RWPE2 (cell line): ENCODE measurements around the gene HSD17B1.
"Not testable (repeated sequence)": the region's sequence is repeated elsewhere in the genome, so short reads cannot be mapped to it uniquely, and the experiment has no call there.

ENCODE experiments used
- ATAC-seq: fragments of 200-7000 bp; cut with Tn5 transposase; 3 replicates; pipeline ENCODE4 v1.9.1; 2021; ENCODE audit warnings: low read depth
- DNase-seq: peaks from one replicate; pipeline ENCODE4 v3.0.0-alpha.2; 2020; ENCODE audit warnings: low spot score
- H3K27ac ChIP-seq: fragments of 450-650 bp; 2 replicates; pipeline ENCODE4 v1.5.1; 2017; ENCODE audit warnings: mild to moderate bottlenecking; ENCODE audit not compliant: poor library complexity, severe bottlenecking
- H3K27me3 ChIP-seq: fragments of 250-450 bp; sonication (Bioruptor Pico); 2 replicates; pipeline ENCODE4 v1.5.1; 2021; ENCODE audit warnings: mild to moderate bottlenecking, moderate library complexity; ENCODE audit not compliant: insufficient read depth, poor library complexity, severe bottlenecking
- H3K36me3 ChIP-seq: fragments of 250-450 bp; sonication (Bioruptor Pico); 2 replicates; pipeline ENCODE4 v1.5.1; 2020; ENCODE audit warnings: low read depth, mild to moderate bottlenecking, moderate library complexity
- H3K4me1 ChIP-seq: fragments of 250-450 bp; sonication (Bioruptor Pico); 2 replicates; pipeline ENCODE4 v1.5.1; 2021; ENCODE audit warnings: mild to moderate bottlenecking, moderate library complexity; ENCODE audit not compliant: insufficient read depth, poor library complexity, severe bottlenecking
- H3K4me3 ChIP-seq: fragments of 250-450 bp; sonication (Bioruptor Pico); 2 replicates; pipeline ENCODE4 v1.5.1; 2021; ENCODE audit warnings: mild to moderate bottlenecking, moderate library complexity; ENCODE audit not compliant: severe bottlenecking
- H3K9me3 ChIP-seq: fragments of 250-450 bp; sonication (Bioruptor Pico); 2 replicates; pipeline ENCODE4 v1.5.1; 2021; ENCODE audit warnings: mild to moderate bottlenecking, moderate library complexity; ENCODE audit not compliant: severe bottlenecking
- TF ChIP-seq, protein P1 (sequence below): fragments of 450-650 bp; IDR thresholded peaks from one replicate; pipeline ENCODE4 v1.5.1; 2017; ENCODE audit warnings: mild to moderate bottlenecking, moderate library complexity; ENCODE audit not compliant: poor library complexity, severe bottlenecking

HSD17B1 gene, protein sequence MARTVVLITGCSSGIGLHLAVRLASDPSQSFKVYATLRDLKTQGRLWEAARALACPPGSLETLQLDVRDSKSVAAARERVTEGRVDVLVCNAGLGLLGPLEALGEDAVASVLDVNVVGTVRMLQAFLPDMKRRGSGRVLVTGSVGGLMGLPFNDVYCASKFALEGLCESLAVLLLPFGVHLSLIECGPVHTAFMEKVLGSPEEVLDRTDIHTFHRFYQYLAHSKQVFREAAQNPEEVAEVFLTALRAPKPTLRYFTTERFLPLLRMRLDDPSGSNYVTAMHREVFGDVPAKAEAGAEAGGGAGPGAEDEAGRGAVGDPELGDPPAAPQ

DNA sequence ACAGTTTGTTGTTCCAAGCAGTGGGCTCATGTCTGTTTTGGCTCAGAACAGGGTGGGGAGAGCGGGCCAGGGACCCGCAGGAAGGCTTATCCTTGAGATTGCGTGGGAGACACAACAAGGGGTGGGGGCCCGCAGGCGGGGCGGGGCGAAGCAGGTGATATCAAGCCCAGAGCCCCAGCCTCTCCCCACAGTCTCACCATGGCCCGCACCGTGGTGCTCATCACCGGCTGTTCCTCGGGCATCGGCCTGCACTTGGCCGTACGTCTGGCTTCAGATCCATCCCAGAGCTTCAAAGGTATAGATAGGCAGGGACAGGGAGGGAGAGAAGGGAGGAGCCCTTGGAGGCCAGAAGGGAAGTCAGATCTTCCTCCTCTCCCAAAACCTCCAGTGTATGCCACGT lies at the start of gene HSD17B1:
TSS of gene HSD17B1 (plus strand) at position 188 of the 400 bp plus-strand sequence. CDS start at position 199, 11 bp downstream.
- not testable (repeated sequence) for DNase-seq, H3K27me3 ChIP-seq, ATAC-seq, H3K36me3 ChIP-seq, H3K9me3 ChIP-seq, H3K4me1 ChIP-seq
- peak within 1 kb of the TSS; percentile 74 for H3K27ac ChIP-seq
- peak within 1 kb of the TSS; percentile 83 for H3K4me3 ChIP-seq

DNA sequence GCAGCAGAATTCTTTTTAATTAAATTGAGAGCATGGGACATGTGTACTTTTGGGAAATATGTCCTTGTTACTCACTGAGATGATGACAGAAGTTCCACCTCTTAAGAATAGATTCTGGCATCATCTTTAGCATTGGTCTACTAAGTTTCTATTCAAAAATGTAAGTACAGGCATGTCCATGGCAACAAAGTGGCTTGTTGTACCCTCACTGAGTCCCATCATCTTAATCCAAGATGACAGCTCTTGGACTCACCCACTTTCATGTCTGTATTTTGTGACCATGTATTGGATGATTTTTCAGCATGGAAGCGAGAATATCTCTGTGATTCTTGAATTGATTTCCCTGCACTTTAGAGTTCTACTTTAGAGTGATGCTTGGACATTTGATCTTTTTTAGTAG lies 49.8 kb upstream of the HSD17B1 start:
- Histone ChIP-seq H3K27ac (no peak overlapping the region), H3K9me3 (no peaks in the 10 kb centered on the region), H3K27me3 (no peaks in the 10 kb centered on the region), H3K36me3 (peaks cover 56% of the 10 kb centered on the region), H3K4me1 (no peaks in the 10 kb centered on the region), H3K4me3 (no peak overlapping the region)
- ATAC-seq (no peak), DNase-seq (no peak)
- TF ChIP-seq, protein P1, sequence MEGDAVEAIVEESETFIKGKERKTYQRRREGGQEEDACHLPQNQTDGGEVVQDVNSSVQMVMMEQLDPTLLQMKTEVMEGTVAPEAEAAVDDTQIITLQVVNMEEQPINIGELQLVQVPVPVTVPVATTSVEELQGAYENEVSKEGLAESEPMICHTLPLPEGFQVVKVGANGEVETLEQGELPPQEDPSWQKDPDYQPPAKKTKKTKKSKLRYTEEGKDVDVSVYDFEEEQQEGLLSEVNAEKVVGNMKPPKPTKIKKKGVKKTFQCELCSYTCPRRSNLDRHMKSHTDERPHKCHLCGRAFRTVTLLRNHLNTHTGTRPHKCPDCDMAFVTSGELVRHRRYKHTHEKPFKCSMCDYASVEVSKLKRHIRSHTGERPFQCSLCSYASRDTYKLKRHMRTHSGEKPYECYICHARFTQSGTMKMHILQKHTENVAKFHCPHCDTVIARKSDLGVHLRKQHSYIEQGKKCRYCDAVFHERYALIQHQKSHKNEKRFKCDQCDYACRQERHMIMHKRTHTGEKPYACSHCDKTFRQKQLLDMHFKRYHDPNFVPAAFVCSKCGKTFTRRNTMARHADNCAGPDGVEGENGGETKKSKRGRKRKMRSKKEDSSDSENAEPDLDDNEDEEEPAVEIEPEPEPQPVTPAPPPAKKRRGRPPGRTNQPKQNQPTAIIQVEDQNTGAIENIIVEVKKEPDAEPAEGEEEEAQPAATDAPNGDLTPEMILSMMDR: no peak

DNA sequence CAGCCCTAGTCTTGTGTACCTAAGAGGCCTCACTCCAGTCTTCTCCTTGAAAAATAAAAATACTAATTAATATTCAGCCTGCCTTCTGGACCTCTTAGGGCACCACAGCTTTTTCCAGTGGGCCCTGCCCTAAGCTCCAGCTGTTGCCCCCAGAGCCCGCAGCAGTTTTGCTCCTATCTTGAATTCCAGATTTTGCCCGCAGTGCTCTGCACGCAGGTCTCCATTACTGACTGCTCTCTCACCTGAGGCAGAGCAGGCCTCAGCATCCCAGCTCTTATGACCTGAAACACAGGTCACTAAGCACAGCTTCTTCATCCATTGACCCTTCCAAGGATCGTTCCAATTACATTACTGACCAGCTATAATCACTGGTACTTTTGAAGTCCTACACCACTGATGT lies 45.1 kb upstream of the HSD17B1 start:
- DNase-seq: no peak
- peaks cover 22% of the 10 kb centered on the region for H3K36me3 ChIP-seq
- no peaks in the 10 kb centered on the region for H3K27me3 ChIP-seq
- no peak overlapping the region for H3K27ac ChIP-seq
- no peaks in the 10 kb centered on the region for H3K4me1 ChIP-seq
- H3K9me3 ChIP-seq: no peaks in the 10 kb centered on the region
- H3K4me3 ChIP-seq: no peak overlapping the region
- ATAC-seq: no peak
- TF ChIP-seq, protein P1: no peak

DNA sequence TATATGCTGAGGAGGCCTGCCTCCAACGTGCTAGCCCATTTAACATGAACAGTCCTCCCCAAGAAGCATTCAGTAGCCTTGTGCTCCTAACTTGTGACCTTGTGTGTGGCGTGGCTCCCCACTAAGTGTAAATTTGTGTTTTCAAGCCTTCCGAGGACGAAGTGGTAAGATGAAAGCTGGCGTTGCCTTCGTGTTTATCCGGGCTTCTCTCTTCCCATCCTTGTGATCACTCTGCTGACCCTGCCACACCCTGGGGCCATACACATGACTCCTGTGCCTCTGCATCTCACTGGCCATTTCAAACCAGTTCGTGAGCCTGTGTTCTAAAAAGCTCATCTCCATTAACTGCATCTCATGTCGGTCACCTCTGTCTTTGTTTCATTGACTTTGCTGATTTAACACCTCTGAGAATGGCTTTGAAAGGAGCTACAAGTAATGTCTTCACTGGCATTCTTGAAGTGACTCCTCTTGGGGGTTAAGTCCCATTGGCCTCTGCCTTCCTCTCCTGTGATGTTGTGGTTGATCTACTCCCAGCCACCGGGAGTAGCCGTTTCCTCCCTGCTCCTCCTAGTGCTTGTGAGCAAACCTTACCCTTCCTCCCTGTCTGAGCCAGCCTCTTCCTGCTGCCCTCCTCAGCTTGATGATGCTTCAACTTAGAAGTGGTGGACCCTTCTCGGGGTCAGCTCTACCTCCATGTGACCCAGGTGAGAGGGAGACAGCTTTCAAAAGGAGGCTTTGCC lies 44.1 kb upstream of the HSD17B1 start:
- Histone ChIP-seq H3K36me3 (peaks cover 13% of the 10 kb centered on the region), H3K9me3 (no peaks in the 10 kb centered on the region), H3K27me3 (no peaks in the 10 kb centered on the region), H3K4me1 (no peaks in the 10 kb centered on the region), H3K4me3 (no peak overlapping the region), H3K27ac (no peak overlapping the region)
- TF ChIP-seq, protein P1: no peak
- no peak for ATAC-seq
- no peak for DNase-seq

DNA sequence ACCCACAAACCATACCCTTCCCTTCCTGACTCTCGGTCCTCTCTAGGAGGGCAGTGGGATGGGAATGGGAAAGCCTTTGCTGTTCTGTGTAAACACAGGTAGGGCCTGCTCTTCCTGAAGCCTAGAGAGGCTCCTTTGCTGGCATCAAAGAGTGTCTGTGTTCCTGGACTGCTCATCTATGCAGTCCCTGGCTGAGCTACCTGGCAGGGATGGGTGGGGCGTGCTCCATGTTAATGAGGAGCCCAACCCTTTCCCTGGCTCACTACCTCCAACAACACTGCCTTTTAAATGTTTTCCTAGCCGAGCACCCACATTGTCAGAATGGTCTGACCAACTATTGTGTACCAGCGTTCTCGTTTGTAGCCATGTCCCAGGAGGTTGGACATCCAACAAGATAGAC lies 43.3 kb upstream of the HSD17B1 start:
- H3K4me3 ChIP-seq: no peak overlapping the region
- H3K4me1 ChIP-seq: no peaks in the 10 kb centered on the region
- ATAC-seq (no peak), DNase-seq (no peak)
- H3K27ac ChIP-seq: no peak overlapping the region
- H3K9me3 ChIP-seq: no peaks in the 10 kb centered on the region
- H3K27me3 ChIP-seq: no peaks in the 10 kb centered on the region
- TF ChIP-seq, protein P1: no peak
- peaks cover 12% of the 10 kb centered on the region for H3K36me3 ChIP-seq
